ENCODE results near the gene C7orf33.
"Not testable (repeated sequence)": the region's sequence is repeated elsewhere in the genome, so short reads cannot be mapped to it uniquely, and the experiment has no call there.

C7orf33 gene, protein sequence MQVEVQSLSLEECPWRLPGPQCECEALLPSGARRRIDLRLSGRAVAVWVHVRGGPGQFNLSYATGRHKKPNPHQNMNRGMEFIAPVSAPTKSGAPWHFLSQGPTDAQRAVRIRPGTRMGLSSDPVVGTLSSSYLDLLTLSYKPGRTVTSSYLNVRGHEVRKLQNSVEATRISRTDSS

DNA sequence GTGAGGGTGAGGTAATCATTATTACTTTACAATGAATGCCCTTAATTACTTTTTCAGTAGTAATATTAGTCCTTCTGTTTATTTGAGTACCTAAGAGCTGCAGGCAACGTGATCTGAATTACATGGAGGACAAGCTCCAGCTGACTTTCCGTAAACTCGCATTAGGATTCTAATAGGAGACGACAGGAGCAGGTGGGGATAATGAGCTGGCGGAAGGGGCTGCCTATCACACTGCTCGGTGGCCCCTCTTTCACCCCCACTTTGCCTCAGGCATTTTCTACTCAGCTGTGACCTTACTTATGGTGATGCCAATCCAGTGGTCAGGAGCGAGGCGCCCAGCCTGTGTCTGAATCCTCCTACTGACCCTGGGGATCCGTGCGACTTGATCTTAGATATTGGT, at the start of gene C7orf33:
TSS of gene C7orf33 (plus strand) at position 296 of the 400 bp plus-strand sequence. CDS start 160 bp downstream, outside the sequence.
- no peak for DNase-seq

DNA sequence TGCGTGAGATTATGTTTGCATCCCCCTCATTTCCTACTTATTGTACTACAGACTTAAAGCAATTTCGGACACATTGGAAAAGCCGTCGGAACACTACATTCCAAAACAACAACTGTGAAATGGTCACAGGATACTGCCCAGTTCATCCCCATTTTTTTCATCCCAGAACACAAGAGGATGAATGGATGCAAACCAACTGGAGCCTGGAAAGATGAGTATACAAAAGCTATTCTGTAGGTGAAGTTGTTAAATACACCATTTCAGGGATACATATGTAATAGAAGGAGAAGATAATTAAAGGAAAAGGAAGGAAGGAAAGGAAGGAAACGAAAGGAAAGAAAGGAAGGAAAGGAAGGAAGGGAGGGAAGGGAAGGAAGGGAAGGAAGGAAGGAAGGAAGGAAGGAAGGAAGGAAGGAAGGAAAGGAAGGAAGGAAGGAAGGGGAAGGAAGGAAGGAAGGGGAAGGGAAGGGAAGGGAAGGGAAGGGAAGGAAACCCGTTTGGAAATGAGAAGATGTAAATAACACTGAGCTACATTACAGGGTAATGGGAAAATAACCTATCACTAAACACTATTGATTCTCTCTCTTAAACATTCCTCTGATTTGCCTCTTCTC, 48.6 kb upstream of the C7orf33 start:
- no peak for DNase-seq

DNA sequence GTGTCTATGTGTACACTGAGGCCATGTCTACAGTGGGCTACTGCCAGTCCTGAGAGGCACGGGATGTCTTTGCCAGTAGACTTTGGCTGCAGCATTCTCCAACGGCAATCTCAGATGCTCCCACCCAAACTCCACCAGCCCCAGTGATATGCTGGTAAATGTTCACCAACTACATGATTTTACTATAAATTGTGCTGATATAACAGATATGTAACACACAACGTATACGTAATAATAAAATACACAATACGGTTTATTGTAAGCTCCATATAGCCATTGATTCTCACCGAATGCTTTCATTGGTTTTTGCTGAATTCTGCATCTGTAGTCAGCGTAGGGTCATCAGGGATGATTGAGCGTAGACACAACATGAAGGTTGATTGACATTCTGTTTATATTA, 47.3 kb upstream of the C7orf33 start:
- no peak for DNase-seq

DNA sequence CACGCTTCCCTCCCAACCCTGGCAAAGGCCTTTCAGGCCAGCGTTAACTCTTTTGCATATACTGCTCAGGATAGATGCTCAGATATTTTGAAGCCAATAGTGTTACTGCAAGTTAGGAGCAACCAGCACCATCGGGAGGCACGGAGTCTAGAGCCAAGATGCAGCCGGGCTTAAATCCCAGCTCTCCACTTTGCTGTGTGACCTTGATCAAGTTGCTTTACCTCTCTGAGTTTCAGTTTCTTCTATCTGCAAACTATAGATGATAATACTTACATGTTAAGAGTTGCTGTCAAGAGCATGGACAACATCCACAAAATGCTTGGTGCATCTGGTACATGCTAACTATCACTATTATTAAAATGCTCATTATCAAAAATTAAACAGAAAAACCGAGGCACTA, 45.4 kb upstream of the C7orf33 start:
- no peak for DNase-seq

DNA sequence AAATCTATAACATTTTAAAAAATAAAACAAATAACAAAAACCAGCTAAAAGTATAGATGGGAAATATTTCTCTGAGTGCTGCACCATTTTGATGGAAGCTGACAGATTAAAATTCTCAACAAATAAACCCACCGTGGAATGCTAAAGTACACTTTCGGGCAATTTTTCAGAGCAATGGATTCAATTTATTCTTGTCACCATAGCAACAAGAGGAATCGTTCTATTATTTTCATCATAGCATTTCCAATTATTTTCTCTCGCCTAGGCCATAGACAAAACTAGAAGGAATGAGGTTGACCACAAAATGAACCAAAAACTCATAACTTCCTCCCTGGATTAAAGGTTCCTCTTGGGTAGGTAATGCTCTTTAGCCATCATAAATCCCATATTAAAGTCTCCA, 44.6 kb upstream of the C7orf33 start:
- no peak for DNase-seq

DNA sequence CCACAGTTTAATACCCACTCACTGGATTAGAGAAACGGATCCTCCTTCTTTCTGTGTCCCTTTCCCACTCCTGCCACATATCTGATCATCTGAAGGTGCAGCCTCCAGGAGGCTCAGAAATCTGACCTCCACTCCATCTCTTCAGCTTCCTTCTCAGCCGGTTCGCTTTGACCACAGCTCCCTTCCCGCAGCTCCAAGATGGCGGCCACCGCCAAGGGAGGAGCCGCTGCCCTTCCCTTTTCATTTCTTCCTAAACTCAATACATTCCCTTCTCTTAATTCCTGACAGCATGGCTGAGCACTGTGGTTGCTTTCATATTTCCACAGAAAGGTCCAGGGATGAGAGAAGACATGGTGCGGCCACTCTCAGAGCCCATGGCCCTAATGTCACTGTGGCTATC, 43.7 kb upstream of the C7orf33 start:
- no peak for DNase-seq

DNA sequence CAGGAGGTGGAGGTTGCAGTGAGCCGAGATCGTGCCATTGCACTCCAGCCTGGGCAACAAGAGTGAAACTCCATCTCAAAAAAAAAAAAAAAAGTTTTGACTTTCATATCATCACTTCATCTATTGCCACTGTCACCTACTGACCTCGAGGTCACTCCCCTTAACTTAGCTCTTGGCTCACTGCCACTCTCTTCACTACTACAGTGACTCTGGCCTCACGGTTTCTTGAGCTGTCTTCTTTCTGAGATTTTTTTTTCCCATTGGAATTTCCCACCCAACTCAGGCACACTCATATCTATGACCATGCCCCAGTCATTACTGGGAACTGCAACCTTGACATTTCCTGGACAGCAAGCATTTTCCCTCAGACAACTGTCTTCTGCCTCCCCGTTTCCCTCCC, 42.6 kb upstream of the C7orf33 start:
- DNase-seq = no peak

DNA sequence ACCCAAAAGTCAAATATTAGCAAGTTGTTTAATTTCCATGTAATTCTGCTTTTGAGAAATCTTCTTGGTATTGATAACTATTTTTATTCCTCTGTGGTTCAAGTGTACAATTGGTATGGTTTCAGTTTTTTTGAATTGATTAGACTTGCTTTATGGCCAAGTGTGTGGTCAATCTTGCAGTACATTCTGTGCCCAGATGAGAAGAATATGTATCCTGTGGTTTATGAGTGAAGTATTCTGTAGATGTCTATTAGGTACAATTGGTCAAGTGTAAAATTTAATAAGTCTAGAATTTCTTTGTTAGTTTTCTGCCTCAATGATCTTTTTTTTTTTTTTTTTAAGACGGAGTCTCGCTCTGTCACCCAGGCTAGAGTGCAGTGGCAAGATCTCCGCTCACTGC, 36.6 kb upstream of the C7orf33 start:
- DNase-seq = no peak

DNA sequence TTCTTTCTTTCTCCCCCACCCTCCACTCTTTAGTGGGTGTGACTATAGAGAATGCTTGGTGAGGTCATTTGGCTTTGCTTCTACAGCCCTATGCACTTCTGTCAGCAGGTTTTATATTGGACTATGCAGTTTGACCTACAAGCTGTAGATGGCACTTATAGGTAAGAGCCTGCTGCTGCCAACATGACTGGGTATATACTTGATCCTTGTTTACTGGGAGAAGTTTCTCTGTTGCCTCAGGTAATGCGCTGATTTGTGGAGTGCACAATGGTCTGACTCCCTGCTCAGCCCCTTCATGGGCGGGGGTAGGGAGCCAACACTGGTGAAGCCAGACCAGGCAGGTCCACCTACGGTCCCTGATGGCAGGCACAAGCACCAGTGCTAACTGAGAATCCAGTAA, 33.7 kb upstream of the C7orf33 start:
- peak; percentile 19 for DNase-seq

DNA sequence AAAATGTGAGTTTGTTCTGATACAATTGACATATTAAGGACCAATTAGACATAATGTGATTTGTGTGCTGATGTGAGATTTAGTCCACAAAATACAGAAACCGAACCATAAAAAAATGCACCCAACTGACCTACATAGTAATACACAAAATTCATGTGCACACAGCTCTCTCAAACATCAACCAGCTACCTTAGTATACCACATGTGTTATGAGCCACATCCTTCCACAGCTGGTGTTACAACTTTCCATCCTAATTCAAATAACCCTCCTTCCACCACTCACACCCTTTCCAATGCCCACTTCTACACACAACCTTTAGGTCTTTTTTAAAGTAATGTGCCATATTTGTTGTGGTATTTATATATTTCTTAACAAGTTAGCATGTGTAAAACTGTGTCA, 31.7 kb upstream of the C7orf33 start:
- DNase-seq = no peak

DNA sequence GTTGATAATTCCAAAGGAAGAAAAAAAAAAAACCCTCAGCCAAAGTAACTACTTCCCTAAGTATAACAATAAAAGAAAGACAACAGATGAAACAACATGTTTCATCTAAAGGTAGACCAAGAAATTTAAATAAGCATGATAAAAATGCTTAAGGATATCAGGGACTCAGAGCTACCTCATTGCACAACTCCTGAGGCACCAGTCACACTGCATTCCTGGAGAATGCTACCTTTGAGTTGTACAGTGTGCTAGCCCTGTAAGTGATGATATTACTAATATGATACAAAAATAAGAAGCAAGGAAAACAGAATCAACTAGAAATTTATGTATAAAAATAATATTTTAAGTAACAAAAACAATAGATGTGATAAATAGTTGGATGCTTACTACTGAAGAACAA, 29.5 kb upstream of the C7orf33 start:
- DNase-seq = no peak

DNA sequence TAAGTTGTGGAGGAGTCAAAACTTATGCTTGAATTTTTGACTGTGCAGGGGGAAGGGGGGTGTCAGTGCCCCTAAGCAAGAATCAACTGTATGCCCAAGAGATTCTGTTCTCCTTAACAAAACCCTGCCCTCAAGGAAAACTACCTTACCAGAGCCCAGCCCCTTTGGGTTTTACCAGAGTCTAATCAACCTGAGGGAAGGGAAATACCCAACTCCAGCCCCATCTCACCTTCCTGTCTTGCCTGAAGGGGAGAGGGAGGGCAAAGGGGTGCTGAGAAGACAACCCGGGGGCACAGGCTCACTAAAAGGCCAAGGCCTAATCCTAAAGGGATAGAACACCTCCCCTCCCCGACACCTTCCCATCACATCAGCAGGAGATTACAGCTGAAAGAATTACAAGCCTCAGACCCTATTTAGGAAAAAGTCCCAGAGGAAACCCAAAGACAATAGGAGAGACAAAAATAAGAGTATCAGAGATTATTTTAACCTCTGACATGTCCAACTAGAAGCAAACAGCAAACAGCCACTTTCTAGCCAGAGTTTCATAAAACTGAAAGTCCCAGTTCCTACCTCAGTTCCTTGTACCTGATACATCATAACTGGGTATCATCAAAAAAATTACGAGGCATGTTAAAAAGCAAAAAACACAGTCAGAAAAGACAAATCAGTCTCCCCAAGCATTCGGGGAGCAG, 26.8 kb upstream of the C7orf33 start:
- no peak for DNase-seq

DNA sequence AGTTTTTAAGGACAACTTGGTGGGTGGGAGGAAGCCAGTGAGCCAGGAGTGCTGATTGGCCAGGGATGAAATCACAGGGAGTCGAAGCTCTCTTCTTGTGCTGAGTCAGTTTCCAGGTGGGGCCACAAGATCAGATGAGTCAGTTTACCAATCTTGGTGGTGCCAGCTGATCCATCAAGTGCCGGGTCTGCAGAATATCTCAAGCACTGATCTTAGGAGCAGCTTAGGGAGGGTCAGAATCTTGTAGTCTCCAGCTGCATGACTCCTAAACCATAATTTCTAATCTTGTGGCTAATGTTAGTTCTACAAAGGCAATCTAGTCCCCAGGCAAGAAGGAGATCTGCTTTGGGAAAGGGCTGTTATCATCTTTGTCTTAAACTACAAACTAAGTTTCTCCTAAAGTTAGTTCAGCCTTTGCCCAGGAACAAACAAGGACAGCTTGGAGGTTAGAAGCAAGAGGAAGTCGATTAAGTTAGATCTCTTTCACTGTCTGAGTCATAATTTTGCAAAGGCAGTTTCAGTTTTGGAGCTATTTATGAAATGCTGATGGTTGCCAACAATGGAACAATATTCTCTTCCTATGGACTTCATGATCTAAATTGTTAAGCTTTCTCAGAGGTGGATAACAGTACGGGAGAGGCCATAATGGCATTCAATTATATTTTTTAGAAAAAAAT, 26.2 kb upstream of the C7orf33 start:
- DNase-seq = peak; percentile 66

DNA sequence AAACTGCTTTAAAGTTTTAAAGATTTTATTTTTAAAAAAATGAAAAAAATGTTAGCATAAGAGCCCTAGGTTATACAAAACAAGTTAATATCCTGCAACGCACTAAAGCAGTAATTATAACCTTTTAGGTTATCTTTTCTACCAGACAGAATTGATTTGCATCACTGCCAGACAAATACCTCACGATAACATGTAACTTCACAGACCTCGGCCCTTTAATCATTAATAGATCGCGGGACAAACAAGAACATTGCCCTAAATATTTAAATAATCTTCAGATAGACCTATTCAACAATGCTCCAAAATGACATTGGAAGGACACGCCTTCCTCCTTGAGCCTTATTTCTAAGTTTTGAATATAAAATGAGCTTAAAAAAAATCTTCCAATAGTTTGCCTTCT, 23.8 kb upstream of the C7orf33 start:
- DNase-seq = no peak

DNA sequence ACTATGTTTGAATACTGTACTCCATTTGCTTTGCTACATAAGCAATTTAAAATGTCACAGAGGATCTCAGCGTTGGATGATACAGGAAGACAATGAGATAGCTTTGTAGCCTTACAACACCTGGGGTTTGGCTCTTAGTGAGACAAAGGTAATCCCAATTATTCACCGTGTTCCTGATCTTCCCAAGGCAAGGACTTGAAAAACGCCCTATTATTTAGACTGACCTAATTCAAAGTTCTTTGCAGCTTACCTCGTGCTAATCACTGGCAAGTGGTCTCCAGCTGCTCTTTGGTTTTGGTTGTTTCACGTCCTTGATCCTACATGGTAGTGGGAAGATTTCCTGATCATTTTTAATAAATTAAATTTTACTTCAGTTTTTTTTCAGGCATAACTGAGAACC, 23.0 kb upstream of the C7orf33 start:
- DNase-seq = no peak

DNA sequence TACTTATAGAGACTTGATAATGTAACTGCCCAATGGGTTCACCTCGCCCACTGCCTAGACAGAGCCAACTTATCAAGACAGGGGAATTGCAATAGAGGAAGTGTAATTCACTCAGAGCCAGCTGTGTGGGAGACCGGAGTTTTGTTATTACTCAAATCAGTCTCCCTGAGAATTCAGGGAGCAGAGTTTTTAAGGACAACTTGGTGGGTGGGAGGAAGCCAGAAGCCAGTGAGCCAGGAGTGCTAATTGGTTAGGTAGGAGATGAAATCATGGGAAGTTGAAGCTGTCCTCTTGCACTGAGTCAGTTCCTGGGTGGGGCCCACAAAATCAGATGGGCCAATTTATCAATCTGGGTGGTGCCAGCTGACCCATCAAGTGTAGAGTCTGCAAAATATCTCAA, 20.1 kb upstream of the C7orf33 start:
- no peak for DNase-seq

DNA sequence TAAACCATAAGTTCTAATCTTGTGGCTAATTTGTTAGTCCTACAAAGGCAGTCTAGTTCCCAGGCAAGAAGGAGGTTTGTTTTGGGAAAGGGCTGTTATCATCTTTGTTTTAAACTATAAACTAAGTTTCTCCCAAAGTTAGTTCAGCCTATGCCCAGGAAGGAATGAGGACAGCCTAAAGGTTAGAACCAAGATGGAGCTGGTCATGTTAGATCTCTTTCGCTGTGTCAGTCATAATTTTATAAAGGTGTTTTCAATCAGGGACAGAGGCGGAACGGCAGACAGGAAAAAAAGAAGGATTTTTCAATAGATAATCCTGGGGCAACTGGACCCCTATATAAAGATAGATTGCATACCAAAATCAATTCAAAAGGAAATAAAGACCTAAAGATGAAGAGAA, 19.6 kb upstream of the C7orf33 start:
- not testable (repeated sequence) for DNase-seq

DNA sequence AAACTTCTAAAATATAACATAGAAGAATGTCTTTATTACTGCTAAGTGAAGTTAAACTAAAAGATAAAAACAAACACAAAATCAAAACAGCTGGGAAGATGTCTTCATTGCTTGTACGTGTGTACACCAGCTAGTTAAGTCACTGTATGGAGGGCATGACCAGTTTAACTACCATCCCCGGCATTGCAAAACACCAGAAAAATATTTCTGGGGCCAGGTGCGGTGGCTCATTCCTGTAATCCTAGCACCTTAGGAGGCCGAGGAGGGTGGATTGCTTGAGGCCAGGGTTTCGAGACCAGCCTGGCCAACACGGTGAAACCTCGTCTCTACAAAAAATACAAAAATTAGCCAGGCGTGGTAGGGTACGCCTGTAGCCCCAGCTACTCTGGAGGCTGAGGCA, 19.2 kb upstream of the C7orf33 start:
- no peak for DNase-seq

DNA sequence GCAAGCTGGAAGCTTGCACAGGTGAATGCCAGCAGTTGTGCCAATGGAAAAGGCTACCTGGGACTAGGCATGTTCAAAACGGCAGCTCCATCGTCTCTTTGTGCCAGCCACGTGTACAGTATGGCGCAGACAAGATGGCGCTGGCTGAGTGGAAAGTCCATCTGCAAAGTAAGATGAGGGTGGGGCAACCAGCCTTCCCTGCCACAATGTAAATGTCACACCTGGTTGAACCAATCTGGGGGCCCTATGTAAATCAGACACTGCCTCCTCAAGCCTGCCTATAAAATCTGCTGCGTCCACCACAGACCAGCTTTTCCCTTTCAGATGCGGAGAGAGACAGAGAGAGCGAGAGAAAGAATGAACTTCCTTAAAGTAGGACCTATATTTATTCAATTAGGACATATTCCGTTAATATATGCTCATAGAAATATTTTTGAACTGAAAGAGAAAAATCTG, 18.5 kb upstream of the C7orf33 start:
- no peak for DNase-seq

DNA sequence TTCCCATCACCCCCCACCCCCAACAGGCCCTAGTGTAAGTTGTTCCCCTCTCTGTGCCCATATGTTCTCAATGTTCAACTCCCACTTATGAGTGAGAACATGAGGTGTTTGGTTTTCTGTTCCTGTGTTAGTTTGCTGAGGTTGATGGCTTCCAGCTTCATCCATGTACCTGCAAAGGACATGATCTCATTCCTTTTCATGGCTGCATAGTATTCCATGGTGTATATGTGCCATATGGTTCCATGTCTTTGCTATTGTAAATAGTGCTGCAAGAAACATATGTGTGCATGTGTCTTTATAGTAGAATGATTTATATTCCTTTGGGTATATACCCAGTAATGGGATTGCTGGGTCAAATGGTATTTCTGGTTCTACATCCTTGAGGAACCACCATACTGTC, 17.0 kb upstream of the C7orf33 start:
- DNase-seq = not testable (repeated sequence)

DNA sequence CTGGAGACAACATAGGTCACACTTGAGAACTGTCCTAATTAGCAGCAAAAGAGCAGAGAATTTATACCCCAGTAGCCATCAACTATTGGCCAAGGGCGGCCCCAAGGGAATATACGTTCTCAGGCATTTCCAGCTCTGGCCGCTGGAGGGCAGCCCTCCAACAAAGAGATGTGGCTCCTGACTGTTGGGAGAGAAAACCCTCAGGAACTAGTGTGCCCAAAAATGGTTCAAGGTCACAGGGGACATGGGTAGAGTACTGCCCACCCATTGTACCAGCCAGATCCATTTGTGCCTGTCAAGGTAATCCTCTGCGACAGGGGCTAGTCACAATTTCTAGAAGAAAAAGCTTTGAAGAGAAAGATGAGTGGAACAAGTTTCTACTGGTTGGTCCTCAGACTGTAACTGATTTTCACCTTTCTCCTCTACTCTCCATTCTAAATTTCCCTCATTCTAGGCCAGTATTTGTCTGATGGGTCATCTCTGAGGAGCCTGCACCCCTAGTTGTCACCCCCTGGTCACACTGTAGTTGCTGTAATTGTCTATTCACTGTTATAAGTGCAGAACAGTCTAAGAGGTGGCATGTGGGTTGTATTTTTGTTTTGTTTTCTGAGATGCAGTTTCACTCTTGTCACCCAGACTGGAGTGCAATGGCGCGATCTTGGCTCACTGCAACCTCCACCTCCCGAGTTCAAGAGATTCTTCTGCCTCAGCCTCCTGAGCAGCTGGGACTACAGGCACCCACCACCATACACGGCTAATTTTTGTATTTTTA, 14.7 kb upstream of the C7orf33 start:
- DNase-seq = peak; percentile 84

DNA sequence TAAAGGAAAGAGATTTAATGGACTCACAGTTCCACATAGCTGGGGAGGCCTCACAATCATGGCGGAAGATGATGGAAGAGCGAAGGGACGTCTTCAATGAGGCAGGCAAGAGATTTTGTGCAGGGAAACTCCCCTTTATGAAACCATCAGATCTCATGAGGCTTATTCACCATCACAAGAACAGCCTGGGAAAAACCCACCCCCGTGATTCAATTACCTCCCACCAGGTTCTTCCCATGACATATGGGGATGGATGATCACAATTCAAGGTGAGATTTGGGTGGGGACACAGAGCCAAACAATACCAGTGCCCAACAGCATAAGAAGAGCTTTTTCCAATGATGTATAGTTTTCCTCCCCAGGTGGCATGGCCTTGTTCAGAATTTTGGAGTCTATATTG, 11.2 kb upstream of the C7orf33 start:
- DNase-seq = no peak

DNA sequence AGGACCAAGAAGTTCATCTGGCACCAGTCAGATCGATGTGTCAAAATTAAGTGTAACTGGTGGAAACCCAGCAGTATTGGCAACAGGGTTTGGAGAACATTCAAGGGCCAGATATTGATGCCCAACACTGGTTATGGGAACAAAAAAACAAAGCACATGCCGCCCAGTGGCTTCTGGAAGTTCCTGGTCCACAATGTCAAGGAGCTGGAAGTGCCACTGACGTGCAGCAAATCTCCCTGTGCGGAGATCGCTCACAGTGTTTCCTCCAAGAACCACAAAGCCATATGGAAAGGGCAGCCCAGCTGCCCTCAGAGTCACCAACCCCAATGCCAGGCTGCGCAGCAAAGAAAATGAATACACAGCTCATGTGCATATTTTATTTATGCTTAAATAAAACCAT, 10.1 kb upstream of the C7orf33 start:
- DNase-seq = no peak

Data from hematopoietic multipotent progenitor cell treated with erythropoietin and hydrocortisone succinate and interleukin-3 and kit ligand, for 4 days (in vitro differentiated cells).